Endothelial cell of umbilical vein (primary cell): ENCODE results near the gene ZFP14. TPM values are rescaled to one million over a fixed set of nuclear protein-coding genes. Genes with fewer than 3 reads are reported as not detected.

ENCODE experiments used
- BruUV-seq: library from RNA; stranded (reverse); fragments of 400-500 nt; replicated peaks from 2 replicates; lab custom pipeline; 2021; lab: Mats Ljungman, UMichigan
- CTCF ChIA-PET: fragments of 300-600, 350-600 bp; sonication (Branson Sonifier 250); formaldehyde crosslinking; loops from one replicate; lab custom pipeline; 2021; ENCODE audit warnings: antibody characterized with exemption, inconsistent platforms; lab: Charles Lee
- POLR2A ChIA-PET: fragments of 300-600, 350-600 bp; sonication (Branson Sonifier 250); formaldehyde crosslinking; loops from one replicate; lab custom pipeline; 2021; ENCODE audit warnings: antibody characterized with exemption, inconsistent platforms; lab: Charles Lee
- DNase-seq: peaks from one replicate; pipeline ENCODE4 v3.0.0-alpha.2; 2011; ENCODE audit warnings: low read depth, low spot score
- FAIRE-seq: peaks from 2 replicates; lab custom pipeline; 2011; peaks lifted over from hg19 to GRCh38; lab: Jason Lieb, UNC
- H2AFZ ChIP-seq: 2 replicates; pipeline ENCODE4 v1.6.0; 2012; ENCODE audit warnings: low read depth, low read length, control low read depth, inconsistent platforms
- H3K27ac ChIP-seq: 2 replicates; pipeline ENCODE4 v1.5.1; 2011; ENCODE audit warnings: low read depth, mild to moderate bottlenecking, control low read depth, low read length, moderate library complexity; ENCODE audit not compliant: insufficient read depth
- H3K27me3 ChIP-seq, 2 experiments: 2 replicates each; pipeline versions ENCODE4 v1.6.0 to v1.6.1; 2011; ENCODE audit warnings: low read length in 2 of 2, mixed read lengths in 1 of 2; ENCODE audit not compliant: control insufficient read depth in 2 of 2, insufficient read depth in 2 of 2
- H3K36me3 ChIP-seq, 2 experiments: 2 replicates in 1 of 2; 3 replicates in 1 of 2; pipeline ENCODE4 v1.5.1; 2011; ENCODE audit warnings: low read length in 2 of 2, mild to moderate bottlenecking in 1 of 2, moderate library complexity in 1 of 2; ENCODE audit not compliant: control insufficient read depth in 2 of 2, insufficient read depth in 2 of 2; ENCODE audit errors: extremely low read depth in 1 of 2
- H3K4me1 ChIP-seq: 3 replicates; pipeline ENCODE4 v1.5.1; 2011; ENCODE audit warnings: mild to moderate bottlenecking, low read length; ENCODE audit not compliant: control insufficient read depth, insufficient read depth; ENCODE audit errors: extremely low read depth
- H3K4me2 ChIP-seq: 2 replicates; pipeline ENCODE4 v1.6.1; 2011; ENCODE audit warnings: low read length, control low read depth, mixed read lengths; ENCODE audit not compliant: insufficient read depth
- H3K4me3 ChIP-seq, 3 experiments: fragments of 200-600 bp in 1 of 3; sonication (generic), shearing (Covaris generic) in 1 of 3; replicated peaks in 1 of 3; 2 replicates each; pipeline ENCODE4 v1.5.1; 2011 to 2016; ENCODE audit warnings: control low read depth in 3 of 3, low read length in 3 of 3, mild to moderate bottlenecking in 2 of 3, inconsistent platforms in 1 of 3, low read depth in 1 of 3, moderate library complexity in 1 of 3; ENCODE audit not compliant: insufficient read depth in 1 of 3
- H3K79me2 ChIP-seq: 2 replicates; pipeline ENCODE4 v1.6.0; 2012; ENCODE audit warnings: low read length, inconsistent platforms; ENCODE audit not compliant: control insufficient read depth, insufficient read depth
- H3K9ac ChIP-seq: replicated peaks from 2 replicates; pipeline ENCODE3; 2011; ENCODE audit warnings: low read length, control low read depth; ENCODE audit not compliant: insufficient read depth; ENCODE audit errors: extremely low read depth
- H3K9me1 ChIP-seq: replicated peaks from 3 replicates; pipeline ENCODE4 v1.6.0; 2011; ENCODE audit warnings: mild to moderate bottlenecking, low read length; ENCODE audit not compliant: control insufficient read depth, insufficient read depth; ENCODE audit errors: extremely low read depth
- H3K9me3 ChIP-seq: replicated peaks from 2 replicates; pipeline ENCODE4 v1.5.1; 2012; ENCODE audit warnings: low read length, inconsistent platforms; ENCODE audit not compliant: control insufficient read depth, insufficient read depth
- H4K20me1 ChIP-seq: replicated peaks from 2 replicates; pipeline ENCODE3; 2011; ENCODE audit warnings: mild to moderate bottlenecking, low read length; ENCODE audit not compliant: control insufficient read depth, insufficient read depth; ENCODE audit errors: extremely low read depth
- CTCF ChIP-seq, 2 donors: IDR thresholded peaks; 1 replicate in 1 of 2; 2 replicates in 1 of 2; pipeline ENCODE4 v1.5.1; 2011; ENCODE audit warnings: low read length in 2 of 2, mild to moderate bottlenecking in 2 of 2, moderate library complexity in 2 of 2, control low read depth in 1 of 2, inconsistent platforms in 1 of 2, low read depth in 1 of 2; ENCODE audit not compliant: insufficient read depth in 1 of 2; ENCODE audit errors: extremely low read depth in 1 of 2
- EZH2 ChIP-seq: IDR thresholded peaks from 2 replicates; pipeline ENCODE4 v1.6.1; 2012; ENCODE audit warnings: borderline replicate concordance, low read depth, mild to moderate bottlenecking, moderate library complexity, low read length, inconsistent platforms; ENCODE audit not compliant: severe bottlenecking
- FOS ChIP-seq: IDR thresholded peaks from 2 replicates; pipeline ENCODE4 v1.6.1; 2011; ENCODE audit warnings: mild to moderate bottlenecking, low read length, moderate library complexity, borderline replicate concordance; ENCODE audit not compliant: insufficient read depth
- GATA2 ChIP-seq: IDR thresholded peaks from 2 replicates; pipeline ENCODE4 v1.7.0; 2011; ENCODE audit warnings: low read depth, mild to moderate bottlenecking, moderate library complexity, mixed read lengths, low read length; ENCODE audit not compliant: insufficient read length, insufficient read depth
- JUN ChIP-seq: IDR thresholded peaks from 2 replicates; pipeline ENCODE4 v1.6.1; 2011; ENCODE audit warnings: borderline replicate concordance, low read depth; ENCODE audit not compliant: insufficient read length, insufficient read depth
- MYC ChIP-seq: IDR thresholded peaks from one replicate; pipeline ENCODE4 v1.6.1; 2011; ENCODE audit warnings: mild to moderate bottlenecking, low read depth, low read length
- POLR2A ChIP-seq: IDR thresholded peaks from 2 replicates; pipeline ENCODE4 v1.6.1; 2012; ENCODE audit warnings: low read depth, mild to moderate bottlenecking, control low read depth, low read length
- POLR2AphosphoS5 ChIP-seq: IDR thresholded peaks from 2 replicates; pipeline ENCODE4 v1.6.1; 2012; ENCODE audit warnings: low read depth, mild to moderate bottlenecking, control low read depth, low read length, moderate library complexity; ENCODE audit not compliant: insufficient read depth
- dilution Hi-C: fragments of 300-500 bp; cut with MboI; formaldehyde crosslinking; loops from one replicate; pipeline ENCODE4 v1.15.0; 2019; ENCODE audit warnings: low sequenced_read_pairs; ENCODE audit not compliant: extremely low pct_ligation_motif_present
- intact Hi-C: fragments of 100-400 bp; cut with micrococcal nuclease; formaldehyde crosslinking; loops from one replicate; pipeline ENCODE4 v1.10.0; 2022
- polyA plus RNA-seq, 4 experiments: library from polyadenylated mRNA; depleted of rRNA in 3 of 4; stranded (reverse) in 3 of 4; unstranded in 1 of 4; fragments of >200 nt; gene quantifications; 2 replicates each; pipeline versions ENCODE4 v1.2.1 to v1.2.3, GENCODE V29; 2011 to 2012; ENCODE audit warnings: missing spikeins in 1 of 4
- total RNA-seq: library from RNA; stranded (reverse); gene quantifications from 2 replicates; pipeline ENCODE4 v1.2.3, GENCODE V29; 2021
- TF ChIP-seq, protein P1 (sequence below): IDR thresholded peaks from 2 replicates; pipeline ENCODE4 v1.6.1; 2011; ENCODE audit not compliant: insufficient read depth, insufficient read length

The ZFP14 gene
- total and polyA plus RNA-seq, 2 donors (not counting 3 experiments of a cell fraction or from before 2014, with no cell fraction given): 0.59 to 2.6 TPM

GRCh38 chr19:36401475-36401874, 22.5 kb upstream of the ZFP14 start:
- no peak overlapping the region for H3K9ac ChIP-seq
- H2AFZ ChIP-seq: no peak overlapping the region
- H3K4me2 ChIP-seq: no peak overlapping the region
- no peak overlapping the region for H3K27ac ChIP-seq
- TF ChIP-seq EZH2: no peak
- TF ChIP-seq JUN: no peak
- TF ChIP-seq CTCF (IDR thresholded peaks at IDR 0.05; ENCODE audit: extremely low read depth in 1 of 2, insufficient read depth in 1 of 2, low read depth in 1 of 2, low read length in 2 of 2): no peak
- no peak for TF ChIP-seq MYC
- no peak for TF ChIP-seq POLR2A
- TF ChIP-seq, protein P1, sequence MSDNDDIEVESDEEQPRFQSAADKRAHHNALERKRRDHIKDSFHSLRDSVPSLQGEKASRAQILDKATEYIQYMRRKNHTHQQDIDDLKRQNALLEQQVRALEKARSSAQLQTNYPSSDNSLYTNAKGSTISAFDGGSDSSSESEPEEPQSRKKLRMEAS: no peak
- TF ChIP-seq FOS: no peak
- no peak for TF ChIP-seq GATA2
- TF ChIP-seq POLR2AphosphoS5: no peak
- H3K4me3 ChIP-seq: no peak overlapping the region
- H3K27me3 ChIP-seq: no peaks in the 10 kb centered on the region
- CTCF ChIA-PET: no interaction called here
- DNase-seq: no peak
- no peaks in the 10 kb centered on the region for H3K9me1 ChIP-seq
- no peaks in the 10 kb centered on the region for H3K79me2 ChIP-seq
- peaks cover 10 to 14% of the 10 kb centered on the region in 2 experiments for H3K36me3 ChIP-seq
- POLR2A ChIA-PET: no interaction called here
- intact Hi-C loops: no loop called here
- no peaks in the 10 kb centered on the region for H3K4me1 ChIP-seq
- dilution Hi-C loops: no loop called here
- BruUV-seq: no TSS peak
- H4K20me1 ChIP-seq: no peaks in the 10 kb centered on the region
- no peak for FAIRE-seq
- no peaks in the 10 kb centered on the region for H3K9me3 ChIP-seq
